Ovary (tissue), 3 donors: Measurements from ENCODE around the gene KDM2B.

ENCODE experiments used
- EP300 ChIP-seq: sonication (generic); formaldehyde crosslinking; IDR thresholded peaks from one replicate; pipeline ENCODE4 v1.6.1; 2017; ENCODE audit warnings: antibody characterized with exemption
- TF ChIP-seq, protein P1 (sequence below), 3 donors: fragments of 450-650 bp in 2 of 3; fragments of 200-600 bp in 1 of 3; IDR thresholded peaks; one replicate each; pipeline versions ENCODE4 v1.5.1 to v1.8.0; 2016 to 2022; ENCODE audit warnings: antibody characterized with exemption in 3 of 3, mild to moderate bottlenecking in 1 of 3
- donor health status: DM: no; HTN: no; CAD: no.

DNA sequence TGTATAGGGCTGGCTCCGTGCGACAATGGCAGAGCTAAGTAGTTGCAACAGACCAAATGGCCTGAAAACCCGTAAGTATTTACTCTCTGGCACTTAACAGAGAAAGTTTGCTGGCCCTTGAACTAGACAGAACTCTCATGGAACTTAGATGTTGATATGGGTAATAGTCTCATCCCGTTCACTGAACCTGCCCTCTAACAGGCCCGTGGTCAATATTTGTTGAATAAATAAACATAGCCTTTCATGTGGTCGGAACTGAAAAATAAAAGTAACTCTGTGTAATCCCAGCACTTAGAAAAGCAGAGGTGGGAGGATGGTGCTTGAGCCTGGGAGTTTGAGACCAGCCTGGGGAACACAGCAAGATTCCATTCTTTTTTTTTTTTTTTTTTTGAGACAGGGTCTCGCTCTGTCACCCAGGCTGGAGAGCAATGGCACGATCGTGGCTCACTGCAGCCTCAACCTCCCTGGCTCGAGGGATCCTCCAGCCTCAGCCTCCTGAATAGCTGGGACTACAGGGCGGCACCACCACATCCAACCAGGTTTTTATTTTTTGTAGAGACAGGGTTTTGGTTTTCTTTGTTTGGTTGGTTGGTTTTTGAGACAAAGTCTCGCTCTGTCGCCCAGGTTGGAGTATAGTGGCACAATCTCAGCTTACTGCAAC is 29.7 kb downstream of the KDM2B start:
- no peak for TF ChIP-seq EP300
- TF ChIP-seq, protein P1, sequence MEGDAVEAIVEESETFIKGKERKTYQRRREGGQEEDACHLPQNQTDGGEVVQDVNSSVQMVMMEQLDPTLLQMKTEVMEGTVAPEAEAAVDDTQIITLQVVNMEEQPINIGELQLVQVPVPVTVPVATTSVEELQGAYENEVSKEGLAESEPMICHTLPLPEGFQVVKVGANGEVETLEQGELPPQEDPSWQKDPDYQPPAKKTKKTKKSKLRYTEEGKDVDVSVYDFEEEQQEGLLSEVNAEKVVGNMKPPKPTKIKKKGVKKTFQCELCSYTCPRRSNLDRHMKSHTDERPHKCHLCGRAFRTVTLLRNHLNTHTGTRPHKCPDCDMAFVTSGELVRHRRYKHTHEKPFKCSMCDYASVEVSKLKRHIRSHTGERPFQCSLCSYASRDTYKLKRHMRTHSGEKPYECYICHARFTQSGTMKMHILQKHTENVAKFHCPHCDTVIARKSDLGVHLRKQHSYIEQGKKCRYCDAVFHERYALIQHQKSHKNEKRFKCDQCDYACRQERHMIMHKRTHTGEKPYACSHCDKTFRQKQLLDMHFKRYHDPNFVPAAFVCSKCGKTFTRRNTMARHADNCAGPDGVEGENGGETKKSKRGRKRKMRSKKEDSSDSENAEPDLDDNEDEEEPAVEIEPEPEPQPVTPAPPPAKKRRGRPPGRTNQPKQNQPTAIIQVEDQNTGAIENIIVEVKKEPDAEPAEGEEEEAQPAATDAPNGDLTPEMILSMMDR (IDR thresholded peaks at IDR 0.05) = no peak
